Amniotic epithelial cell (primary cell): ENCODE data around the gene ZNF346.

Source experiments
- DNase-seq: peaks from one replicate; pipeline ENCODE4 v3.0.0-alpha.2; 2010; ENCODE audit warnings: low read depth

The ZNF346 gene

DNA sequence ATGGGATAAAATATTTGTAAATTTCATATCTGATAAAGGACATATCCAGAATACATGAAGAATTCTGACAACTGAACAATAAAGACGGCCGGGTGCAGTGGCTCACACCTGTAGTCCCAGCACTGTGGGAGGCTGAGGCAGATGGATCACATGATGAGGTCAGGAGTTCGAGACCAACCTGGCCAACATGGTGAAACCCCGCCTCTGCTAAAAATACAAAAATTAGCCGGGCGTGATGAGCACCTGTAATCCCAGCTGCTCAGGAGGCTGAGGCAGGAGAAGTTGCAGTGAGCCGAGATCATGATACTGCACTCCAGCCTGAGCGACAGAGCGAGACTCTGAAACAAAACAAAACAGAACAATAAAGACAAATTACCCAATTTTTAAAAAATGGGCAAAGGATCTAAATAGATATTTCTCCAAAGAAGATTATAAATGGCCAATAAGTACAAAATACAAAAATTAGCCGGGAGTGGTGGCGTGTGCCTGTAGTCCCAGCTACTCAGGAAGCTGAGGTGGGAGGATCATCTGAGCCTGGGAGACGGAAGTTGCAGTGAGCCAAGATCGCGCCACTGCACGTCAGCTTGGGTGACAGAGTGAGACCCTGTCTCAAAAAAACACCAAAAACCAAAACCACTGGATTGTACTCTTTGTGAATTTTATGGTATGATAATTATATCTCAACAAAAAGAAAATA, 101.4 kb downstream of the ZNF346 start:
- DNase-seq: no peak

DNA sequence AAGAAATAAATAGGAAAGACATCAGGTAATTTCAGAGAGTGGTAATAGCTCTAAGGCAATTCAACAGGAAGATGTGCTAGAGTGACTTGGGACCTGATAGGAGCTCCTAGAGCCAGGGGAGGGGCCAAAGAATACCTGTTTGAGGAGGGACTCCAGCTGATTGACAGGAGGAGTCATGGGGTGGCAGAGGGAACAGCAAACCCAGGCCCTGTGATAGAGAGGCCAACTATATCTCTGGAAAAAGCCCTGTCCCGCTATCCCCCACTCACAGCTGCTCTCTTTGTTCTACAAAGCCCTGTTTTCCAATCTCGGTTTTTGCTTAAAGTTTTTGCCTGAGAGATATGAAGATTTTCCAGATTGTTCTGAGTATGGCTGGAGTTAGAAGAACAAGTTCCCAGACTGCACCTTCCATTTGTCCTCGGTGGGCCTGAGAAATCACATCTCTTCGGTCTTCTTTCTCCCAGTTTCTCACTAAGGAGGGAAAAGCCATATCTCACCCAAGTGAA, 102.0 kb downstream of the ZNF346 start:
- no peak for DNase-seq

DNA sequence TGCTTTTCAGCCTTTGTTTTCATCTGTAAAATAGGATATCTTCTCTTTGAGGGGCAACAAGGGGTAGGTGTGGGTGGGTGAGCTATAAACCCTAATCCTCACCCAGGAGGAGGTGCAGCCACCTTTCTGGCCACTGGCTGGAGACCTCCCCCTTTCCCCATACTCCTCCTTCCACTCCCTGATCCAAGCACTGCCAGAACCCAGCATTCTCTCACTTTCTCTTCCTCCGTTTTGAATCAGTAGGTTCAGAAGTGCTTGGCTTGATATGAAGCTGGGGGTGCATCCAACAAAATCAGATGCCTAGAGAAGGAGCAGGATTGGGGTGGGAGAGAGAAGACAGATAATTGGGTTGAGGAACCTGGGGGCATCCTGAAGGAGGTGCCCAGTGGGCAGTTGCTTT, 104.3 kb downstream of the ZNF346 start:
- DNase-seq: no peak

DNA sequence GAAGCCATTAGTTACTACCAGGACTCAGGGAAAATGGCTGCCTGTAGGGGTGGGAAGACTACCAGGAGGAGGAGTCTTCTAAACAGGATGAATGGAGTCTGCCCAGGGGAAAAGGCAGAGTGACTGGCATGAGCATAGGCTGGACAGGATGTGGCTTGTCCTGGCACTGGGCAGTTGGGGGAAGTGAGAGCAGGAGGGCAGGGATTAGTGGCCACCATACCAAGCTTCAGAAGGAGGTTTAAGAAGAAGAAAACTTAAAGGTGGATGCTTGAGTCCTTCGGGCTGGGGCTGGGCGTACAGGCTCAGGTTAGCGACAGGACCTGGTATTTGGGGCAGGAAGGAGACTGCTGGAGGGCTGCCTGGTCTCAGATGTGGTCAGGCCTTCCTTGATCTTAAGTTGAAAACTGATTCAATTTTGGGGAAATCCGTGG, 106.1 kb downstream of the ZNF346 start:
- DNase-seq: no peak

GRCh38 chr5:177130211-177131018, 107.9 kb downstream of the ZNF346 start:
- DNase-seq: no peak
